GM21529 (cell line): Measurements from ENCODE around the gene IL18.
"Not testable (repeated sequence)": the region's sequence is repeated elsewhere in the genome, so short reads cannot be mapped to it uniquely, and the experiment has no call there.

Experiments used
- ATAC-seq: cut with Tn5 transposase; IDR thresholded peaks from one replicate; pipeline ENCODE4 v1.9.1; 2021; ENCODE audit not compliant: unreplicated experiment

Gene IL18

DNA sequence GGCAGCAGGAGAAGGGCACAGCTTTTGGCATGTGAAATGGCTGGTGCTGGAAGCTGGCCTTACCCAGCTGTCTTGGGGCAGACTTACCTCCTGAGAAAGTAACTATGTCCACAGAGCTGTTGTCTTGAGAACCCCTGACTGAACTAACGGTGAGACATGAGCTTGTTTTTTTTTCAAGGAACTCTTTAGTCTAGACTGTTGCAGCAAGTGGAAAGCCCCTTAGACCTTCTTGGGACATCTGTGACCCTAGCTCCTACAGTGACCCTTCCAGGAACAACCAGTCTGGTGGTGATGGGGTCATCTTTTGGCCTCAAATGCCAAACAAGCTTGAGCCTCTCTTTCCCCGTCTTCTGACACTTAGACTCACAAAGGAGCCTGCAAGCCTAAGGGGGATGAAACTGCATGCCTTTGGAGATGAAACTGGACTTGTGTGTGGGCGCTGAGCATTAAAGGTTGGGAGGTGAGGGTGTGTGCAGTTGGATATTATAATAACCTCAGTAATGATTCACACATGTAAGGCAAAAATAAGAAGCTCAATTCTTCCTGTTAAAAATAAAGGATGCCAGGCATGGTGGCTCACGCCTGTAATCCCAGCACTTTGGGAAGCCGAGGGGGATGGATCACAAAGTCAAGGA, 41.8 kb downstream of the IL18 start:
- no peak for ATAC-seq

DNA sequence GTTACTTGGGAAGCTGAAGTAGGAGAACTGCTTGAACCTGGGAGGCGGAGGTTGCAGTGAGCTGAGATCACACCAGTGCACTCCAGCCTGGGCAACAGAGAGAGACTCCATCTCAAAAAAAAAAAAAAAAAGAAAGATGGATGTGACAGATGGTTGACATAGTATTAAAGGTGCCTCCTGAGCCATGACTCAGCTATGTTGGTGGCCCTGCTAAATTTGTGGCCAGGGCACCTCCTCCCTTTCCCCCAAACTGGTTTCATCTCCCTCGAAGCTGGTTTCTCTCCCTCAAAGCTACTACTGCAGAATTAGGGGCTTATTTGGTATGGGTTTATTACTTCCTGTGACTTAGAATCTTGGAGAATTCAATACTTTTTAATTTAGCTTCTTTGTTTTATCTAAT, 45.7 kb downstream of the IL18 start:
- ATAC-seq = no peak

DNA sequence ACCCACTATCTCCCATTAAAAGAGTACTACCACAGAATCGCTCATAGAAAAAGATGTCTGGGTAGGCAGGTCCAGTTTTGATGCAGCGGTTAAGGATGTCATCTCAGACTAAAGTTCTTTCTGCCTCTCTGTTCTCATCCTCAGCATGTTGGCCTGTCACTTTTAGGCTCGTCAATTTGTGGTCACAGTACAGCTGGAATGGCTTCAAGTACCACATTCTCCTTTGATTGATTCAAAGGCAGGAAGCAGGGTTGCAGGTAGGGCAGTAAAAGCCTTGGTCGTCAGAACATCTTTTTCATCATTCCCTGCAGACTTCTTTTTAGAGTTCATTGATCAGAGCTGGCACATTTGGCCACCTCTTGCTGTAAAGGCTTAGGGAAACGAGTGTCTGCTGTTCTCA, 48.5 kb downstream of the IL18 start:
- ATAC-seq = no peak

DNA sequence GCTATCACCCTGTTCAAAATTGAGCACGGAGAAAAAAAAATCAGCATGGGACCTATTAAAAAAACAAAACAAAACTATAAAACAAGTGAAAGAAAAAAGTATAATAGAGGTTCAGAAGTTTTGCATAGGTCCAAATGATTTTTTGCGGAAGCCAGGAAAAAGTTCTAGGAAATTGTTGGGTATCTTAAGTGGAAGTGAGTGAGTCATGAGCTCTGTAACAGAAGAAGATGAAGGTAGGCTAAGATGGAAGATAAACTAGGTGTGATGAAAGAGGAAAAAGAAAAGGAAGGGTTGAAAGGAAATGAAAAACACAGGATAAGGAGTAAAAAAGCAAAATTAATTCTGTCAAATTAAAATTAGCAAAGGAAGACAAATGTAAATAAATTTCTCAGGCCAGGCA, 49.4 kb downstream of the IL18 start:
- no peak for ATAC-seq

DNA sequence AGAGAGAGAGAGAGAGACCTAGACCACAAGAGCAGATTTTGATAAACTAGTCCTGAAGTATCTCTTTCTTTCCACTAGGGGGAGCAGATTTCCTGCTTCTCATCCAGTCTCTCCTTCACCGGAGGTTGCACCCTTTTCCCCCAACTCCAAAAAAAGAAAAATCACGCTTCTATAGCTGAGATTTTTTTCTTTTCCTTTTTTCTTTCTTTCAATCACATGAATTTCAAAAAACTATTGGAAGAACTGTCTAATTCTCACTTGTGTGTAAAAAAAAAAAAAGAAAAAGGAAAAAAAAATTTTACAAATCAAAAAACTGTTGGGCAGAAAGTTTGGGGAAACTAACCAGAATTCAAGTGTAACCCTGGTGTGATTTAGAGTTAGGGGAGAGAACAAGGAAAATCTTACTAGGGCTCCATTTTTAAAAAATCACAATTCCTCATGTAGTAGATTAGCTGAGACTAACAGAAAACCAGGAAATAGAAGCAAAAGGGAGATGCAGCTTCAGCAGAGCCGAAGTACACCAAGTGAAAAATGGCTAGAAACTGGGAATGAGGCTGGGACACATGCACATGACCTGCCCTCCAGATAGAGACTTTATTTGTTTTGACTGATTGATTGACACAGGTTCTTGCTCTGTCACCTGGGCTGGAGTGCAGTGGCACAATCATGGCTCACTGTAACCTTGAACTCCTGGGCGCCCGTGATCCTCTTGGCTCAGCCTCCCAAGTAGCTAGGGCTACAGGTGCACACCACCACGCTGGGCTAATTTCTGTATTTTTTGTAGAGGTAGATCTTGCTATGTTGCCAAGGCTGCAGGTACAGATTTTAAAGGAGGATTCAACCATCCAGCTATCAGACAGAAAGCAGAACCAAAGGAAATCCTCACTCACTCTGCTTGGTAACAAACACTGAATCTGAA, 50.1 kb downstream of the IL18 start:
- peak; percentile 70 for ATAC-seq

DNA sequence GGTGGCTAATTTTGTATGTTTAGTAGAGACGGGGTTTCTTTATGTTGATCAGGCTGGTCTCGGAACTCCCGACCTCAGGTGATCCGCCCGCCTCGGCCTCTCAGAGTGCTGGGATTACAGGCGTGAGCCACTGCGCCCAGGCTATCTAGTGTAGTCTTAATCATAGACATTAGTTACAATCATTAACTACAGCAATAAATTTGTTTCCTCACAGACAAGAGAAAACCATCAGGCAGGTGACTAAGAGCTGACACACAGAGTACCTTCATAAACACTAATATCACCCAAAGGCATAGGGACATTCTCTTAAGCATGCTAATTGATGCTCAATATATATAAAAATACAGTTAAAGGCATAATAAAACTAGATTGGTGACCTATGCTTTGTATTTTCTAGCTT, 57.8 kb downstream of the IL18 start:
- no peak for ATAC-seq

DNA sequence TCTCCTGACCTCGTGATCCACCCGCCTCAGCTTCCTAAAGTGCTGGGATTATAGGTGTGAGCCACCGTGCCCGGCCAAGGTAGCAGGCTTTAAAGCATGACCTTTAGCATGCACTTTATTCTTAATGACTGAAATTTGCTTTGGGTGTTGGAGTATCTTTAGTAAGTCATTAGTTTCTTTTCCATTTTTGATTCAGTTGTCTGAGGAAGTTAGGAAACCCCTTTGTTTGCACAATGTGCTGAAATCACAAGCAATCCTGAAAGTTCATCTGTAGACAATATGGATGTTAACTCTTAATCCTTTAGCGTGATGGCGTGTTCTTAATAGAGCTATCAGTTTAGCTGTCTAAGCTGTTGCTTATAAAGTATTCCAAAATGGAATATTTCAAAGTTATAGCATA, 60.4 kb downstream of the IL18 start:
- no peak for ATAC-seq

DNA sequence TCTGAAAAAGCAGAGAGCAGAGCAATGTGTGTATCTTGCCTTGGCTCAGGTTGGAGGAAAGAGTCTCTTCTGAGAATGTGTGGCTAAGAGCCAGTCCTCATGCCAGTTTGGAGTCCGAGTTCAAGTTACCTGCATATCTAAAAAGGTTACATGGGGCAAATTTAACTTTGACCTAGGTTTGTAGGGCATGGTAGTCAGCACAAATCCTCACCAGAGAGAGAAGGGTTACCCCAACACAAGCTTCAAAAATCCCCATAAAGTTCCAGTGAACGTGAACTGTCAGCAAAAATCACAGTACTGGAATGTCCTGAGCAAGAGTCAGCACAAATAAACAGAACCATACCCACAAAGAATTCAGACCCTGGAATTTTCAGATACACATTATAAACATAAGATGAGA, 63.4 kb downstream of the IL18 start:
- ATAC-seq = no peak

DNA sequence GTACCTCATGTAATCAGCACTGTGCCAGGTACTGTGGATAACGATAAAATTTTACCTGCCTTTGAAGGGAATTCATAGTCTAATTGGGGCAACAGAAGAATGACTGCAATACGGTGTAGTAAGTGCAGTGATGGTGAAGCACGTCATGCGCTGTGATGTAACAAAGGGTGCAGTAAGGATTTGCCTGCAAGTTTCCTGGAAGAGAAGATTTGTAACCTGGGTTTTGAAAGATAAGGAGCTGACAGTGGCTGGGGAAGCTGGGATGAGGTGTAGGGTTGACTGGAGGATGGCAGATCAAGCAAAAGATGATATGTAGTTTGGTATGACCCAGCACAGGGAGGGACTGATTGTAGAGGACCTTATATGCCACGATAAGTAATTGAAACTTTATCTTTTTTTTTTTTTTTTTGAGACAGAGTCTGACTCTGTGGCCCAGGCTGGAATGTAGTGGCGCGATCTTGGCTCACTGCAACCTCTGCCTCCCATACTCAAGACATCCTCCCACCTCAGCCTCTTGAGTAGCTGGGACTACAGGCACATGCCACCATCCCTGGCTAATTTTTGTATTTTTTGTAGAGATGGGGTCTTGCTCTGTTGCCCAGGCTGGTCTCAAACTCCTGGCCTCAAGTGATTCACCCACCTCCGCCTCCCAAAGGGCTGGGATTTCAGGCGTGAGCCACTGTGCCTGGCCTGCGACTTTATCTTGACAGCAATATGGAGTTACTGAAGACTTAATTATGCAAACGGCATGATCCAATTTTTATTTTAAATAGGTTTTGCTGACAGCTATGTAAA, 66.0 kb downstream of the IL18 start:
- no peak for ATAC-seq

DNA sequence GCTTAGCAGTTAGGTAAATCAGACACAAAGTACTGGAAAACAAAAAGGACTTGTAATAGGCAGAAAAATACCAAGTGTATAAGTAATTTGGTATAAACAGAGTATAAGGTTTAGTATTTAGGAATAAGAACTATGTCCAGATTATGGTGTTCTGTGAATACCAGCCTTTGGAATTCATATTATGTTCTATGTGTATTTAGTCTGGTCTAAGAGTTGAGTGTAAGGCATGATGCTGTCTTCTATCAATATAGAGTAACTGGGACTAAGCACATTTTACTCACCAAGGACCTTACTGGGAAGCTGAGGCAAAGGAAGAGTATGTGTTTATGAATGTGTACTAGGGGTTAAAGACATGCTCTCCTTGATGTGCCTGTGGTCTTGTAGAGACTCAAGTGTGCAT, 67.7 kb downstream of the IL18 start:
- ATAC-seq = no peak

DNA sequence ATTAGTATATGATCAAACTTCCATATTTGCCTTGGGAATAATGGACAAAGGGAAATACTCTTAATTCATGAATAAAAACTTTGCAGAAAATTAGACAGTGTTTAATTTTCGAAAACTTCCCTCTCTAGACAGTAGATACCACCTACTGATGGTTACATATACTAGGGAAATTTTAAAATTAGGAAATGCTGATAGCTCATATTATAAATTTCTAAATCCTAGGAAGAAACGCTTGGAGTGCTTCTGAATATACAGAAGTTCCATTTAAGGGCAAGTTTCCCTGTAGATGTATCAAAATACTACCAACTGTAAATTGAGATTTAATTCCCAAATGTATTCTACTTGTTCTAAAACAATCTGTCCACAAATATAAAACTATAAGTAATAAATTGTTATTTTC, 68.6 kb downstream of the IL18 start:
- not testable (repeated sequence) for ATAC-seq
